Gastrocnemius medialis (tissue), 4 donors: Measurements from ENCODE around the gene TFAP2D. TPM values are rescaled to one million over a fixed set of nuclear protein-coding genes. Genes with fewer than 3 reads are reported as not detected.

Experiments used
- ATAC-seq, 2 donors: fragments of 150-250 bp; one replicate each; pipeline ENCODE4 v1.9.1; 2016
- DNase-seq, 2 donors: peaks; one replicate each; pipeline ENCODE4 v3.0.0-alpha.2; 2019
- H3K27ac ChIP-seq, 4 donors: fragments of 200-600 bp; sonication (generic); 1 replicate in 1 of 4; 2 replicates in 3 of 4; pipeline ENCODE4 v1.5.1; 2016 to 2018; ENCODE audit warnings: mild to moderate bottlenecking in 2 of 4, moderate library complexity in 1 of 4
- H3K27me3 ChIP-seq, 3 donors: fragments of 200-600 bp; sonication (generic) in 2 of 3; 1 replicate in 1 of 3; 2 replicates in 2 of 3; pipeline versions ENCODE4 v1.5.1 to v1.6.0; 2016 to 2019; ENCODE audit warnings: mild to moderate bottlenecking in 1 of 3, moderate library complexity in 1 of 3
- H3K36me3 ChIP-seq, 2 donors: fragments of 200-600 bp; sonication (generic) in 1 of 2; one replicate each; pipeline ENCODE4 v1.5.1; 2017 to 2018
- H3K4me1 ChIP-seq, 2 donors: fragments of 200-600 bp; sonication (generic) in 1 of 2; one replicate each; pipeline ENCODE4 v1.5.1; 2016 to 2017; ENCODE audit warnings: mild to moderate bottlenecking in 2 of 2
- H3K4me3 ChIP-seq, 4 donors: fragments of 200-600 bp; sonication (generic) in 3 of 4; 1 replicate in 1 of 4; 2 replicates in 3 of 4; pipeline ENCODE4 v1.5.1; 2016 to 2019; ENCODE audit warnings: mild to moderate bottlenecking in 2 of 4
- H3K9me3 ChIP-seq, 3 donors: fragments of 200-600 bp; sonication (generic) in 2 of 3; 1 replicate in 1 of 3; 2 replicates in 2 of 3; pipeline ENCODE4 v1.5.1; 2016 to 2019
- POLR2A ChIP-seq, 2 donors: fragments of 450-650 bp; IDR thresholded peaks; one replicate each; pipeline ENCODE4 v1.6.1; 2017; ENCODE audit warnings: antibody characterized with exemption in 2 of 2, mild to moderate bottlenecking in 2 of 2, moderate library complexity in 2 of 2
- in situ Hi-C, 4 donors: fragments of 200-750 bp; cut with MboI; loops; one replicate each; pipeline versions ENCODE4 v1.15.0 to v1.8.0; 2017; ENCODE audit warnings: low sequenced_read_pairs in 4 of 4
- intact Hi-C: fragments of 100-400 bp; cut with DNase I; formaldehyde crosslinking; loops from one replicate; pipeline ENCODE4 v1.15.1; 2023; ENCODE audit warnings: low total_unique reads
- total RNA-seq, 4 donors: library from RNA; depleted of rRNA; stranded (reverse); fragments of >200 nt; gene quantifications; one replicate each; pipeline versions ENCODE4 v1.1.0 to v1.2.3, GENCODE V29; 2016
- TF ChIP-seq, protein P1 (sequence below), 5 experiments: fragments of 450-650 bp in 3 of 5; fragments of 200-600 bp in 2 of 5; sonication (generic) in 2 of 5; IDR thresholded peaks in 4 of 5; conservative IDR thresholded peaks in 1 of 5; 1 replicate in 4 of 5; 2 replicates in 1 of 5; pipeline ENCODE4 v1.5.1; 2016 to 2019; ENCODE audit warnings: antibody characterized with exemption in 5 of 5, mild to moderate bottlenecking in 3 of 5, moderate library complexity in 3 of 5

The TFAP2D gene
- total RNA-seq, 4 donors from 2014 or later, result not detected

DNA sequence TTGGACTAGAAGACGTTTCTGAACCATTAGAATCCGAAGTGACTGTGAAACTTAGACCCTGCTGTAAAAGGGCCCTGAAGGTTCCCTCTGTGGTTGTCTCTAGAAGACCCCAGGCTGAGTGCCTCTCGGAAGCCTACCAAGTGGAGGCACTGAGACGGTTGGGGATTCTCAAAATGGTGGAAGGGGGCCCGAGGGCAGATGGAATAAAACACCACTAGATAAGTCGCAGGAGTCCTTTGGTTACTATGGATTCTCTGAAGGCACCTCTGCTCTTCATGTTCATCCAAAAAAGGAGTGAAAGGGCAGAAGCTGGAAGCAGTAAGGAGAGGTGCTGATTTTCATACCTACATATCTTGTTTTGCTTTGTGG lies 4.0 kb upstream of the TFAP2D start:
- in situ Hi-C loops, result no loop called here
- Histone ChIP-seq H3K4me1 (no peaks in the 10 kb centered on the region), H3K27ac (no peak overlapping the region), H3K4me3 (no peak overlapping the region), H3K27me3 (peaks cover 22 to 33% (median 27%) of the 10 kb centered on the region in 3 donors), H3K9me3 (no peaks in the 10 kb centered on the region), H3K36me3 (no peaks in the 10 kb centered on the region)
- intact Hi-C loops, result no loop called here
- TF ChIP-seq POLR2A (IDR thresholded peaks at IDR 0.05), result no peak
- TF ChIP-seq, protein P1, sequence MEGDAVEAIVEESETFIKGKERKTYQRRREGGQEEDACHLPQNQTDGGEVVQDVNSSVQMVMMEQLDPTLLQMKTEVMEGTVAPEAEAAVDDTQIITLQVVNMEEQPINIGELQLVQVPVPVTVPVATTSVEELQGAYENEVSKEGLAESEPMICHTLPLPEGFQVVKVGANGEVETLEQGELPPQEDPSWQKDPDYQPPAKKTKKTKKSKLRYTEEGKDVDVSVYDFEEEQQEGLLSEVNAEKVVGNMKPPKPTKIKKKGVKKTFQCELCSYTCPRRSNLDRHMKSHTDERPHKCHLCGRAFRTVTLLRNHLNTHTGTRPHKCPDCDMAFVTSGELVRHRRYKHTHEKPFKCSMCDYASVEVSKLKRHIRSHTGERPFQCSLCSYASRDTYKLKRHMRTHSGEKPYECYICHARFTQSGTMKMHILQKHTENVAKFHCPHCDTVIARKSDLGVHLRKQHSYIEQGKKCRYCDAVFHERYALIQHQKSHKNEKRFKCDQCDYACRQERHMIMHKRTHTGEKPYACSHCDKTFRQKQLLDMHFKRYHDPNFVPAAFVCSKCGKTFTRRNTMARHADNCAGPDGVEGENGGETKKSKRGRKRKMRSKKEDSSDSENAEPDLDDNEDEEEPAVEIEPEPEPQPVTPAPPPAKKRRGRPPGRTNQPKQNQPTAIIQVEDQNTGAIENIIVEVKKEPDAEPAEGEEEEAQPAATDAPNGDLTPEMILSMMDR (IDR thresholded peaks at IDR 0.05 in 4 of 5, conservative IDR thresholded peaks at IDR 0.05 in 1 of 5), result no peak
- no peak for ATAC-seq
- no peak for DNase-seq

DNA sequence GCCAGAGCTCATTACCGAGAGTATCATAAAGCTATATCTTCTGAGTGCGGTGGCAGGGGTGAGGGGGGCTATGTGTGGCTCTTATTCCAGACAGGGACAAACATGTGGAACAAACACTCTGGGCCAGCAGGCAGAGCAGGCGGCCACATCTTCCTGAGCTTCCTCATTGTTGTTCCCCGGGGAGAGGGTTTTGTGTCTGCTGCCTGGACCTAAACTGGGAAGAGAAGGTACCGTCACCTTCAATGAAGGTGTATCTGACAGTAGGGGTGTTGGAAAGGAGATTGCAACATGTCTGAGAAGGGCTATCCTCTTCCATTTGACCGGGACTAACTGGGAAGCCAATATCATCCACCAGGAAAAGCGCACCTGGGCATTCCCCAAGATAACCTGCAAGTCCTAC lies 1.6 kb upstream of the TFAP2D start:
- H3K4me1 ChIP-seq, result no peaks in the 10 kb centered on the region
- H3K27me3 ChIP-seq, result peaks cover 28 to 42% (median 41%) of the 10 kb centered on the region in 3 donors
- H3K4me3 ChIP-seq, result no peak overlapping the region
- H3K36me3 ChIP-seq, result no peaks in the 10 kb centered on the region
- H3K27ac ChIP-seq, result no peak overlapping the region
- DNase-seq (no peak), ATAC-seq (no peak)
- in situ Hi-C loops, result no loop called here
- TF ChIP-seq POLR2A (IDR thresholded peaks at IDR 0.05), result no peak
- TF ChIP-seq, protein P1 (IDR thresholded peaks at IDR 0.05 in 4 of 5, conservative IDR thresholded peaks at IDR 0.05 in 1 of 5), result no peak
- intact Hi-C loops, result no loop called here
- H3K9me3 ChIP-seq, result no peaks in the 10 kb centered on the region

DNA sequence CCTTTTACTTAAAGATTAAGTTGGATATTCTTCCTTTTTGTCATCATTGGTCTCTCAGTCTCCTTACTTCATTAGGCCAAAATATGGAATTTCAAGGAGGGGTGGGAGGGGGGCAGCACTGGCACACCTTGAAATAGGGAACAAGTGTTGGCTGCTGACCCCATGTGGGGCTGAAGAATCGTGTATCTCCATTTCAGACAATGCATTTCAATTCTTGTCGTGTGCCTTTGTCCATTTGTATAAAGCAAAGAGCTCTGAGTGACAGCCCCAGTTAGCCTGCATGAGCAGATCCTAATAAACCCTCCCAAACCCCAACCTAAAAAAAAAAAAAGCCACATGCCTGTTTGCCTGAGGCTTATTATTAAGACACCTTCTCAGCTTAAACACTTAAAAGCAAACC lies 1.0 kb upstream of the TFAP2D start:
- no peaks in the 10 kb centered on the region for H3K36me3 ChIP-seq
- intact Hi-C loops, result no loop called here
- peaks cover 22 to 43% (median 40%) of the 10 kb centered on the region in 3 donors for H3K27me3 ChIP-seq
- H3K27ac ChIP-seq, result no peak overlapping the region
- ATAC-seq (no peak), DNase-seq (no peak)
- TF ChIP-seq, protein P1 (IDR thresholded peaks at IDR 0.05 in 4 of 5, conservative IDR thresholded peaks at IDR 0.05 in 1 of 5), result no peak
- no peak for TF ChIP-seq POLR2A (IDR thresholded peaks at IDR 0.05)
- H3K9me3 ChIP-seq, result no peaks in the 10 kb centered on the region
- no peaks in the 10 kb centered on the region for H3K4me1 ChIP-seq
- in situ Hi-C loops, result no loop called here
- H3K4me3 ChIP-seq, result no peak overlapping the region

DNA sequence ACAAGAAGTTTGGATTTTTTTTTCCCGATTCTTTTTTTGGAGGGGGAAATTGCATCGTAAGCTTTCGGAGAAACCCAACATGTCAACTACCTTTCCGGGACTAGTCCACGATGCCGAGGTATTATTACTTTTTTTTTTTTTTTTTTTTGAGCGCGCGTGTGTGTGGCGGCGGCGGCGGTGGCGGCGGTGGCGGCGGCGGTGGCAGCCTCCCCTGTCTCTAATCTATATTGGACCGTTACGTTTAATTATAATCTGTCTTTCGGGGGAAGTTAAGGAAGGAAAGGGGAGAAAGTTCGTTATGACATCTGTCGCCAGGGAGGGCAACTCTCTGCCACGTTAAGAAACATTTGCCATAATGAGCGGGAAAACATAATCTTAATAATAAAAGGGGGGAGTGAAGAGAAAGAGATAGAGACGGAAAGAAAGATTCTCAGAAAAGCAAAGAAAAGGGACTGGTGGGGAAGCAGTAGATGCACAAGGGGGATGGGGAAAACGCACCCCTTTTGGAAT lies 706 bp downstream of the TFAP2D start:
- Histone ChIP-seq H3K27me3 (peaks cover 22 to 33% (median 32%) of the 10 kb centered on the region in 3 donors), H3K36me3 (no peaks in the 10 kb centered on the region), H3K4me3 (no peak overlapping the region), H3K27ac (no peak overlapping the region), H3K4me1 (no peaks in the 10 kb centered on the region), H3K9me3 (no peaks in the 10 kb centered on the region)
- ATAC-seq, result no peak
- intact Hi-C loops, result no loop called here
- TF ChIP-seq, protein P1 (IDR thresholded peaks at IDR 0.05 in 4 of 5, conservative IDR thresholded peaks at IDR 0.05 in 1 of 5), result no peak
- TF ChIP-seq POLR2A (IDR thresholded peaks at IDR 0.05), result no peak
- no peak for DNase-seq
- in situ Hi-C loops, result no loop called here
